Nephron (organoid): ENCODE results near the gene POLR2H.
A peak's percentile ranks its signal among the peaks of the same experiment; 100 is the strongest.

ENCODE experiments used
- H3K27ac Mint-ChIP-seq, 3 experiments: 2 replicates each; pipeline ENCODE4 v1.8.0; 2020; ENCODE audit warnings: mixed read lengths in 3 of 3, mild to moderate bottlenecking in 2 of 3, moderate library complexity in 1 of 3
- H3K27me3 Mint-ChIP-seq: 2 replicates; pipeline ENCODE4 v1.8.0; 2021; ENCODE audit warnings: low read depth, mild to moderate bottlenecking, moderate library complexity, mixed read lengths
- H3K36me3 Mint-ChIP-seq: 2 replicates; pipeline ENCODE4 v1.8.0; 2020; ENCODE audit warnings: low read depth, mixed read lengths
- H3K4me1 Mint-ChIP-seq: 2 replicates; pipeline ENCODE4 v1.8.0; 2020; ENCODE audit warnings: mixed read lengths
- H3K4me3 Mint-ChIP-seq, 3 experiments: 2 replicates each; pipeline ENCODE4 v1.8.0; 2020; ENCODE audit warnings: mild to moderate bottlenecking in 3 of 3, mixed read lengths in 3 of 3, moderate library complexity in 2 of 3
- H3K9me3 Mint-ChIP-seq: 2 replicates; pipeline ENCODE4 v1.8.0; 2020; ENCODE audit warnings: mixed read lengths
- CTCF ChIP-seq, 3 experiments: fragments of 200-600 bp; sonication (generic); IDR thresholded peaks; one replicate each; pipeline ENCODE4 v1.5.0; 2021; ENCODE audit warnings: antibody characterized with exemption in 3 of 3; ENCODE audit not compliant: unreplicated experiment in 3 of 3

Gene POLR2H

GRCh38 chr3:184360070-184360928 lies 1.2 kb upstream of the POLR2H start:
- Mint-ChIP-seq H3K27ac (peak overlapping the region; percentile 79 to 91 (median 88)), H3K9me3 (no peaks in the 10 kb centered on the region), H3K4me3 (peak overlapping the region; percentile 86 to 96 (median 93)), H3K27me3 (no peaks in the 10 kb centered on the region), H3K36me3 (peaks cover 20% of the 10 kb centered on the region), H3K4me1 (peaks cover 29% of the 10 kb centered on the region)
- no peak for TF ChIP-seq CTCF (IDR thresholded peaks at IDR 0.05; ENCODE audit: unreplicated experiment in 3 of 3)

GRCh38 chr3:184360929-184361531 lies 480 bp upstream of the POLR2H start:
- Mint-ChIP-seq H3K27me3 (no peaks in the 10 kb centered on the region), H3K27ac (peak overlapping the region; percentile 79 to 91 (median 88)), H3K36me3 (peaks cover 20% of the 10 kb centered on the region), H3K4me3 (peak overlapping the region; percentile 86 to 96 (median 93)), H3K9me3 (no peaks in the 10 kb centered on the region), H3K4me1 (peaks cover 29% of the 10 kb centered on the region)
- no peak for TF ChIP-seq CTCF (IDR thresholded peaks at IDR 0.05; ENCODE audit: unreplicated experiment in 3 of 3)

- H3K4me1 Mint-ChIP-seq: peaks cover 36% of the 10 kb centered on the region
- peaks cover 25% of the 10 kb centered on the region for H3K36me3 Mint-ChIP-seq
- no peak for TF ChIP-seq CTCF (IDR thresholded peaks at IDR 0.05; ENCODE audit: unreplicated experiment in 3 of 3)
- peak overlapping the region; percentile 91 to 99 (median 94) for H3K4me3 Mint-ChIP-seq
- no peaks in the 10 kb centered on the region for H3K9me3 Mint-ChIP-seq
- peak overlapping the region; percentile 94 to 99 (median 98) for H3K27ac Mint-ChIP-seq
- no peaks in the 10 kb centered on the region for H3K27me3 Mint-ChIP-seq
Measured at GRCh38 chr3:184361932-184362667, 590 bp downstream of the POLR2H start.

- Mint-ChIP-seq H3K4me3 (peak overlapping the region; percentile 91 to 99 (median 97)), H3K36me3 (peaks cover 32% of the 10 kb centered on the region), H3K27me3 (no peaks in the 10 kb centered on the region), H3K9me3 (no peaks in the 10 kb centered on the region), H3K4me1 (peaks cover 41% of the 10 kb centered on the region), H3K27ac (peak overlapping the region; percentile 94 to 99 (median 98))
- peak; percentile 45 to 65 (median 54) for TF ChIP-seq CTCF (IDR thresholded peaks at IDR 0.05; ENCODE audit: unreplicated experiment in 3 of 3)
Measured at GRCh38 chr3:184362668-184363546, 1.4 kb downstream of the POLR2H start.

GRCh38 chr3:184366619-184367289 lies 5.2 kb downstream of the POLR2H start:
- TF ChIP-seq CTCF (IDR thresholded peaks at IDR 0.05; ENCODE audit: unreplicated experiment in 3 of 3): no peak
- Mint-ChIP-seq H3K27me3 (no peaks in the 10 kb centered on the region), H3K27ac (peak overlapping the region; percentile 39 to 82 (median 73)), H3K36me3 (peaks cover 57% of the 10 kb centered on the region), H3K4me1 (peaks cover 39% of the 10 kb centered on the region), H3K9me3 (no peaks in the 10 kb centered on the region), H3K4me3 (peak overlapping the region; percentile 21 to 74 (median 55))
